ENCODE data around the gene NR6A1.
"Not testable (repeated sequence)": the region's sequence is repeated elsewhere in the genome, so short reads cannot be mapped to it uniquely, and the experiment has no call there.

Gene NR6A1

DNA sequence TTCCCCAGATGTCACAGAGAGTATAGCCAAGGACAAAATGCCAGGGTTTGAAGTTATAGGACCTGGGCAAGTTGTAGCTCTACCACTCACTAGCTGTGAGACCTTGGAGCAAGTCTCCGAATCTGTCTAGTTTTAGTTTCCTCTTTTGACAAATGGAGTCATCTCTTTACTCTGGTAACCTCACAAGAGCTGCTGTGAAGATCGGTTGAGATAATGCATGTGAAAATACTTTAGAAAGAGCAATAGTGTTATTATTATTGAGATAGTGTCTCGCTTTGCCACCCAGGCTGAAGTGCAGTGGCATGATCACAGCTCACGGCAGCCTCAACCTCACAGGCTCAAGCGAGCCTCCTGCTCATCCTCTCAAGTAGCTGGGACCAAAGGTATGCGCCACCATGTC, 146.0 kb downstream of the NR6A1 start:
- no peak for DNase-seq
- TF ChIP-seq GATA1 (IDR thresholded peaks at IDR 0.05; ENCODE audit: low read depth, low read length) (no peak), POLR2A (IDR thresholded peaks at IDR 0.05; ENCODE audit: low read length) (no peak)

DNA sequence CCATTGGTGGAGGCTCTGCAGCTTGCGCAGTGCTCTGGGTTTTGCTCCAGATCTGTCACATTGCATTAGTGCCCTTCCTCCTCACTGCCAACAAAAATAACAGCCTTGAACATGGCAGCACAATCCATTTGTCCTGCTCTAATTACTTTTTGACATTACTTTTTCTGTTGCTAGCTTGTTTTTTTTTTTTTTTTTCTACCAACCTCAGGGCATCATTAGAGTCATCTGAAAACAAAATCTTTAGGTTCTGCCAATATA, 146.4 kb downstream of the NR6A1 start:
- TF ChIP-seq GATA1 (IDR thresholded peaks at IDR 0.05; ENCODE audit: low read depth, low read length) (no peak), POLR2A (IDR thresholded peaks at IDR 0.05; ENCODE audit: low read length) (no peak)
- no peak for DNase-seq

DNA sequence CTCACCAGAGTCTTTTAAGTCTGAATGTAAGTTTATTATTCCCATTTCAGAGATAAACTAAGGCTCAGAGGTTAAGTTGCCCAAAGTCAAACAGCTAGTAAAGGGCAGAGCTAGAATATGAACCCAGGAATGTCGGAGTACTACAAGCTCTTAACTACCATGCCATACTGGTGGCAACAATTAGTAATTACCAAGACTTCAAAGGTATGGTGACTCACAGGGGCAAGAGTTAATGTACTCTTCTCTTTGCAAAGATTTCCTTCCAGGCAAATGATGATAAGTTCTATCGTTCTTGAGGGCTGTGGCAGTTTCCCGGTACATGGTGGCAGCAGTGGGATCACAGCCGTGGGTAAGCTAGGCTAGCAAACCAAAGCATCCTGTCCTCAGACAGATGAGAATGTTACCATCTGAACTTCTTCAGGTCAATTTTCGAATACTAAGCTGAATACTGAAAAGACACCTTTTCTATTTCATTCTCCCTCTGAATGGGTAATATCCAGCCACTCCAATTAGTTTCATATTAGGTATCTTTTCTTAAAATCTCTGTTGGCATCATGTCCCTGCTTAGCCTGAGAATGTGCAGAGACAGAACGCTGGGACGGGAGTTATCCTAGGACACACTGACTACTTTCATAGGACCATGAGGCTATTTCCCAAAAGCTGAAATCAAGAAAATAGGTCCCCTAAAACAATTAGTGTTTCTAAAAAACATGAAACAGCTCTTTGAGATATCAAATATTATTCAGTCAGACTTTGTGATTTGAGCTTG, 147.0 kb downstream of the NR6A1 start:
- TF ChIP-seq POLR2A (IDR thresholded peaks at IDR 0.05; ENCODE audit: low read length) (no peak), GATA1 (IDR thresholded peaks at IDR 0.05; ENCODE audit: low read depth, low read length) (no peak)
- no peak for DNase-seq

DNA sequence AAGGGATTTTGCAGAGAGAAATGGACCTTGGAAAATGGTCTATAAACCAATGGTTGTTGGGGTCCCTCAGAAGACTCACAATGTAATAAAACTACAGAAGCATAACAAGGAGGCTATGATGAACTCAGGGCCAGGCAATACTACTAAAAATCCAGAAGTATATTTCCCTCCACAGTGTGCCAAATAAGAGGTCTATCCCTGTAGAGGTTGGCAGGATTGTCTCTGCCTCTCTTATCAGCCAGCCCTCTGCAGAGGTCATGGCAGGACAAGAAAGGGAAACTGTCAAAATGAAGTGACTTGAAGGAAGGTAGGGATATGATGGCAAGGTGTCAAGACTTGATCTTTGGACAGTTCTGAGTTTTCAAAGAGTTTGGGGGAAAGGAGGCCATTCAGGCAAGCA, 148.2 kb downstream of the NR6A1 start:
- TF ChIP-seq POLR2A (IDR thresholded peaks at IDR 0.05; ENCODE audit: low read length) (no peak), GATA1 (IDR thresholded peaks at IDR 0.05; ENCODE audit: low read depth, low read length) (no peak)
- DNase-seq, result peak in 1 of 2 experiments; percentile 10

DNA sequence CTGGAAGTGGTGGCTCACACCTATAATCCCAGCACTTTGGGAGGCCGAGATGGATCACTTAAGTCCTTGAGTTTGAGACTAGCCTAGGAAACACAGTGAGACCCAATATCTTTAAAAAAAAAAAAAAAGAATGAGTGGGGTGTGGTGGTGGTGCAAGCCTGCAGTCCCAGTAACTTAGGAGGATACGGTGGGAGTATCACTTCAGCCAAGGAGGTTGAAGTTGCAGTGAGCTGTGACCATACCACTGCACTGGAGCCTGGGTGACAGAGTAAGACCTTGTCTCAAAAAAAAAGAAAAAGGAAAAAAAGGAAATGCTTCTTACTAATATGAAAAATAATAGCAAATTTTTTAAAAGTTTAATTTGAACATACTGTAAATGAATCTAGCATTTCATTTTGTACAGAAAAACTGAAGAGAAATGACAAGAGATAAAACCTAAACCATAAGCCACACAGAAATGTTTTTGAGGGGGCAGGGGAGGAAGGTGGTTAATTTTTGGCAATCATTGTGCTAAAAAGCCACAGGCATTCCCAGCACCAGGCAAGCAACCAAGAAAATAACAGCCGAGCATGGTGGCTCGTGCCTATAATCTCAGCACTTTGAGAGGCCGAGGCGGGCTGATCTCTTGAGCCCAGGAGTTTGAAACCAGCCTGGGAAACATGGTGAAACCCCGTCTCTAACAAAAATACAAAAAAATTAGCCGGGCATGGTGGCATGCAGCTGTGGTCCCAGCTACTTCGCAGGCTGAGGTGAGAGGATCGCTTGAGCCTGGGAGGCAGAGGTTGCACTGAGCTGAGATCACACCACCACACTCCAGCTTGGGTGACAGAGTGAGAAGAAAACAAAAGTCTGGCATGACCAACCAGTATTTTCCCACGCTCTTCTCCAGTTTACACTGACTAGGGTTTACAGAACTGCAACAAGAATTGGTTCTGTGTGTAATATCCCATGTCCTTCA, 149.5 kb downstream of the NR6A1 start:
- DNase-seq, result no peak
- TF ChIP-seq GATA1 (IDR thresholded peaks at IDR 0.05; ENCODE audit: low read depth, low read length), result no peak
- TF ChIP-seq POLR2A (IDR thresholded peaks at IDR 0.05; ENCODE audit: low read length), result no peak

DNA sequence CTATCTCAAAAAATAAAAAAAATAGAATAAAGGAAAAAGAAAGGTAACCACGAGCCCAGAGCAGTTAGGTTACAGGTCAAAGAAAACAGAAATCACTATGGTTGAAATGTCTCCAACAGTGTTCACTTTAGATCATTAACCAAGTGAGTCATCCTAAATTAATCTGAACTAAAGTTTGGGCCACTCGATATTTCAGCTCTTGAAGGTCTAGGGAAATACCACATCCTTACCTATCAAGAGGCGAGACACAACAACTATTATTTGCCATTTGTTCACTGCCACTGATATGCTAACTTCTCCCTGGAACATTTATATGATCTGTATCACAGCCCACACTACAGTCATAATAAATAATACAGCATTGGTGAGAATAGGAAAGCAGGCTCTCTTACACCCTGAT, 152.6 kb downstream of the NR6A1 start:
- DNase-seq, result no peak
- TF ChIP-seq POLR2A (IDR thresholded peaks at IDR 0.05; ENCODE audit: low read length) (no peak), GATA1 (IDR thresholded peaks at IDR 0.05; ENCODE audit: low read depth, low read length) (no peak)

DNA sequence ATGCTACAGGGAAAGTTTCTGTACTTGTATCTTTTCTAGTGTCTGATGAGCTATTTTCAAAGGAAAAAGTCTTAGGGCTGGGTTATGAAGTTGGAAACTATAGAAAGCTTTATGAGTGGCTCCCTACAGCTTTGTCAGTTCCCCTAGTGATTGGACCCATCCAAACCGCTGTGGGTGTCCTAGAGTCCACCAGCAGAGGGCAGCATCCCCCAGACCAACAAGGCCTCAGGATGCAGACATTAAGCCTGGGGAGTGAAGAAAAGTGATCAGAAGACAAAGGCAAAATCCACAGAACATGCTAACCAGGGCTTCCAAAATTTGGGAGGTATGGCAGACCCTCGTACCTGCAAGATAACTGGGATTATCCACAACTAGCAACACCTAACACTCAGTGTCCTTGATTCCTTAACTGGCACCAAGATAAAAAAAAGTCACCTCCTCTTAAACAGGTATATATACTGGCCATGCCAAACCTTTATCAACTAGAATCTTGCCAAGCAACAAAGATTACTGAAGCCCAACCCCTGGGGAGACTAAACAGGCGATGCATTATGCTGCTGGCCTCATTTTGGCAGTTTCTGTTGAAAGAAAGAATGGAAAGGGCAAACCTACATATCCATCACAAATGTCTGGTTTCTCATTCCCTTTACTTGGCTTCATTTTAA, 153.5 kb downstream of the NR6A1 start:
- TF ChIP-seq GATA1 (IDR thresholded peaks at IDR 0.05; ENCODE audit: low read depth, low read length) (no peak), POLR2A (IDR thresholded peaks at IDR 0.05; ENCODE audit: low read length) (no peak)
- peak; percentile 74 to 87 for DNase-seq

DNA sequence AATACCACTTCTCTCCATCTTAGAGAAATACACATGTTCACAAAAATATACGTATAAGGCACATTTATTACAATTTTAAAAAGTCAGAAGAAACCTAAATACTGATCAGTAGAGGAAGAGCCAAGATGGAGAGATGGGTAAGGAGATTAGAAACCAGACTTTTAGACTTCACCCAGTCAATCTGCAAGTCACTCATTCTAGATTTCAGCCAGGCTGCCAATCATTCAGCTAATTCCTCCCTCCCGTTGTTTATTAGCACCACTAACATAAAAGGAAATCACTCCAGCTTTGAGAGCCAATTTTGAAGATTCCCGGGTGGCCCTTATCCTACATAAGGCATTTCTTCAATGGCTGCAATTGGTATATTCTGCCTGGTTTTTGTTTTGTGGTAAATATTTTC, 154.2 kb downstream of the NR6A1 start:
- no peak for DNase-seq
- TF ChIP-seq POLR2A (IDR thresholded peaks at IDR 0.05; ENCODE audit: low read length) (no peak), GATA1 (IDR thresholded peaks at IDR 0.05; ENCODE audit: low read depth, low read length) (no peak)

DNA sequence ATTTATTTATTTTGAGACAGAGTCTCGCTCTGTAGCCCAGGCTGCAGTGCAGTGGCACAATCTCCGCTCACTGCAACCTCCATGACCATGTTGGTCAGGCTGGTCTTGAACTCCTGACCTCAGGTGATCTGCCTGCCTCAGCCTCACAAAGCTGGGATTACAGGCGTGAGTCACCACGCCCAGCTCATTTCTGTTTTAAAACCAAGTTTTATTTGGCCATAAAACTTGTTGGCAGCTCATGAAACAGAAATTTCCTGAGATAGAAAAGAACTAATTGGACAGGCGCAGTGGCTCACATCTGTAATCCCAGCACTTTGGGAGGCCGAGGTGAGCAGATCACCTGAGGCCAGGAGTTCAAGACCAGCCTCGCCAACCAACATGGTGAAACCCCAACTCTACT, 155.3 kb downstream of the NR6A1 start:
- not testable (repeated sequence) for DNase-seq

DNA sequence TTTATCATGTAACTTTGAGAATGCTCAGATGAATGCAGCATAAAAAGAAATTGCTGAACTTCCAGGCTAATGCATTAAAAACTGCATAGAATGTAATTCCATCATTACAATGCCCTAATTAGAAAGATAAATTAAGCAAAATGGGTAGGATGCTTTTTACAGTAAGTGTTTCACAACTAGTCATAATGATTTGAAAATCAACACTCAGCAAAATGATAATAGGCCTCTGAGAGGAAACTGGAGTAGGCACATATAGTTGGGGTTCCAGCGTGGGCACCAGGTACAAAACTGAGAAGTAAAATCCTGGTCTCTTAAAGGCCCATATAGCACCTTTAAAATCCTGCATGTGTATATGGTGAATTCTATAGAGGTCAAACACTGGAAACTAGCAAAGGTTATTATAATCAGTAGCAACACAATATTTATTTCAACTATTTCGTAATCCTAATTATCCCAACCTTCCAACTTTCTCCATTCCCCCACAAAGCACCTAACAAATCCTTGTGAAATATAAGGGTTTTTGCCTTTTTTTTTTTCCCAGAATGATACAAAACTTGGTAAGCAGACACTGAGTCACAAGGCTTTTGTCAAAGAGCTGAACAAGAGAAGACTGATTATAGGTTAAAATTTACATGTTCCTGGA, 155.9 kb downstream of the NR6A1 start:
- no peak for DNase-seq
- TF ChIP-seq GATA1 (IDR thresholded peaks at IDR 0.05; ENCODE audit: low read depth, low read length), result no peak
- TF ChIP-seq POLR2A (IDR thresholded peaks at IDR 0.05; ENCODE audit: low read length), result no peak

DNA sequence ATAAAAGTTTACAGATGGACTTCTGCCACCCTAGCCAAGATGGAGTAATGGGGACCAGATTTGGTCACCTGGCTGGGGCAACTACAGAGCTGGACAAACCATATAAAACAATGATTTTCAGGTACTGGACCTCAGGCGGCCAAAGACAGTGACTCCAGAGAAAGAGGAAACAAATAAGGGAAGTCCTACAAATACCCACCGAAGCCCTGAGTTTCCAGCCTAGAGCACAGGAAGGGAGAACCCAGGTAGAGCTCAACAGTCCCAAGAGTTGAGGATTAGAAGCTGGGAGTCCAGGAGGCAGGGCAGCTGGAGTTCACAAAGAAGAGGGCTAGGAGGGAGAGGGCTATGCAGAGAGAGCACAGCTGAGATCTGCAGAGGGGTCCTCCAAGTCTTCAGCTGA, 157.3 kb downstream of the NR6A1 start:
- no peak for DNase-seq
- no peak for TF ChIP-seq POLR2A (IDR thresholded peaks at IDR 0.05; ENCODE audit: low read length)
- no peak for TF ChIP-seq GATA1 (IDR thresholded peaks at IDR 0.05; ENCODE audit: low read depth, low read length)

DNA sequence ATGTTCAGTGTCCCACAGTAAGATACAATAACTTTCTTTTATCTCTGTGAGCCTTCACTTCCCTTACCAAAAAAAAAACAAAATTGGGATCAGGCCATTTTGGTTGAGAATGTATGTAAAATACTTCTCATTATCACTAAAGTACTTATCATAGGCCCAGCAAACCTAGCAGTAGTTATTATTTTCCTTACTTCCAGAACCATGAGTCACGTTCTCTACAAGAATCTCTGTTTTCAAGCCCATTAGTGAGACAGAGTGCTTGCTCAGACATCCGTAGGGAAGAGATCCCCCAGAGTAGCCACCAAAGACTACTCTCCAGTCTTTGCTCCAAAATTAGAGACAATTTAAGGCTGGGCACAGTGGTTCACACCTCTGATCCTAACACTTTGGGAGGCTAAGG, 160.0 kb downstream of the NR6A1 start:
- no peak for DNase-seq
- TF ChIP-seq GATA1 (IDR thresholded peaks at IDR 0.05; ENCODE audit: low read depth, low read length) (no peak), POLR2A (IDR thresholded peaks at IDR 0.05; ENCODE audit: low read length) (no peak)

DNA sequence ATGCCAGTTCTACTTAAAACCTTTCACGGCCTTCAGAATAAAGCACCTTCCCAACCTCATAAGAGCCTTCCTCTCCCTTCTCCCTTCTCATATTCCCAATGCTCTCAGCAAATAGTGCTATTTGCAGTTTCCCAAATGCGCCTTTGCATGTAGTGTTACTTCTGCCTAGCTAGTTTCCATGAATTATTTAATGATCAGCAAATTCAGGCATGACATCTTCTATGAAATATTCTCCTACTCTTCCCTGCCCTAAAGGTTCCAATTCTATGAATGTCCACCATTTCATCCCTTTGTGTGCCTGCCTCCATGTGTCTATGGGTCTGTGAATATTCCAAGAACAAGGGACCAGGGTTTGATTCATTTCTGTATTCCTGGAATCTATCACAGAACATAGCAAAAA, 165.1 kb downstream of the NR6A1 start:
- no peak for TF ChIP-seq GATA1 (IDR thresholded peaks at IDR 0.05; ENCODE audit: low read depth, low read length)
- no peak for TF ChIP-seq POLR2A (IDR thresholded peaks at IDR 0.05; ENCODE audit: low read length)
- no peak for DNase-seq

DNA sequence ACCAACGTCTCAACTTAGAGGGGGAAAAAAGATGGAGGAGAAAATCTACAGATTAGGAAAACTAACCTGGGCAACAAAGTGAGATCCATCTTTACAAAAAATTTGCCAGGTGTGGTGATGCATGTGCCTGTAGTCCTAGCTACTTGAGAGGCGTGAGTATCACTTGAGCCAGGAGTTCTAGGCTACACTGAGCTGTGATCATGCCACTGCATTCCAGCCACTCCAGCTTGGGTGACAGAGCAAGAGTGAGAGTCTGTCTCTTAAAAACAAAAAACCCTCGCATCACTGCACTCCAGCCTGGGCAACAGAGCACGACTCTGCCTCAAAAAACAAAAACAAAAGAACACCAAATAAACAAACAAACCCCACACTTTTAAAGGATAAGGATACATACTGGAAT, 165.9 kb downstream of the NR6A1 start:
- no peak for TF ChIP-seq POLR2A (IDR thresholded peaks at IDR 0.05; ENCODE audit: low read length)
- no peak for TF ChIP-seq GATA1 (IDR thresholded peaks at IDR 0.05; ENCODE audit: low read depth, low read length)
- DNase-seq, result no peak
